ENCODE results near the gene USP17L20.
"Not testable (repeated sequence)": the region's sequence is repeated elsewhere in the genome, so short reads cannot be mapped to it uniquely, and the experiment has no call there.

GRCh38 chr4:9215105-9215504 lies 42.8 kb upstream of the USP17L20 start, which contains the start of gene USP17L11:
- not testable (repeated sequence) for TF ChIP-seq ZBTB33 (IDR thresholded peaks at IDR 0.05; ENCODE audit: extremely low read depth, insufficient replicate concordance, low read length); CTCF (IDR thresholded peaks at IDR 0.05 in 2 of 3, conservative IDR thresholded peaks at IDR 0.05 in 1 of 3; ENCODE audit: borderline replicate concordance in 1 of 3, insufficient read depth in 1 of 3, low read depth in 2 of 3, low read length in 2 of 3)

Measured in HCT116 (cell line).